Kidney (tissue), 14 donors: Measurements from ENCODE around the gene WWOX. TPM values are rescaled to one million over a fixed set of nuclear protein-coding genes. Genes with fewer than 3 reads are reported as not detected.

Experiments used
- DNase-seq, 5 donors: peaks; one replicate each; pipeline ENCODE4 v3.0.0-alpha.2; 2013 to 2020
- FAIRE-seq: peaks from 2 replicates; lab custom pipeline; 2012; peaks lifted over from hg19 to GRCh38; lab: Jason Lieb, UNC
- H3K27ac ChIP-seq, 2 donors: one replicate each; pipeline ENCODE4 v1.7.0; 2013; ENCODE audit warnings: low read depth in 2 of 2, low read length in 2 of 2, inconsistent platforms in 1 of 2
- H3K27me3 ChIP-seq: one replicate; pipeline ENCODE4 v1.7.1; 2013; ENCODE audit warnings: low read length, inconsistent platforms; ENCODE audit not compliant: control insufficient read depth, insufficient read depth
- H3K36me3 ChIP-seq, 3 donors: one replicate each; pipeline versions ENCODE4 v1.7.0 to v1.7.1; 2013; ENCODE audit warnings: low read length in 3 of 3, control low read depth in 1 of 3, inconsistent platforms in 1 of 3; ENCODE audit not compliant: insufficient read depth in 3 of 3, control insufficient read depth in 2 of 3
- H3K4me1 ChIP-seq, 3 donors: one replicate each; pipeline versions ENCODE4 v1.7.0 to v1.7.1; 2013; ENCODE audit warnings: low read length in 3 of 3, inconsistent platforms in 1 of 3, low read depth in 1 of 3; ENCODE audit not compliant: control insufficient read depth in 2 of 3, insufficient read depth in 2 of 3
- H3K4me3 ChIP-seq, 3 donors: one replicate each; pipeline versions ENCODE4 v1.7.0 to v1.8.1; 2013; ENCODE audit warnings: low read length in 3 of 3, control low read depth in 1 of 3, inconsistent platforms in 1 of 3
- H3K9ac ChIP-seq, 3 donors: one replicate each; pipeline versions ENCODE4 v1.7.0 to v1.7.1; 2013; ENCODE audit warnings: low read length in 3 of 3, control low read depth in 1 of 3, inconsistent platforms in 1 of 3
- H3K9me3 ChIP-seq, 3 donors: one replicate each; pipeline versions ENCODE4 v1.7.0 to v1.7.1; 2013; ENCODE audit warnings: low read length in 3 of 3, control low read depth in 1 of 3, inconsistent platforms in 1 of 3; ENCODE audit not compliant: control insufficient read depth in 2 of 3, insufficient read depth in 1 of 3
- intact Hi-C: fragments of 100-400 bp; cut with DNase I; formaldehyde crosslinking; loops from one replicate; pipeline ENCODE4 v1.11.1; 2022
- polyA plus RNA-seq: library from polyadenylated mRNA; stranded (reverse); fragments of 350-450 nt; fragmentation: Illumina TruSeq; extraction: RNeasy Lipid Tissue Mini Kit (QIAGEN cat#74804); gene quantifications from one replicate; pipeline ENCODE4 v1.2.3, GENCODE V29; 2014; ENCODE audit warnings: low read depth, low replicate concordance; ENCODE audit not compliant: insufficient read depth
- total RNA-seq: library from RNA; stranded (reverse); fragmentation: NEBNext Ultra II Directional; extraction: Animal tissue kit (Norgen Biotek cat#: 25700); gene quantifications from one replicate; pipeline ENCODE4 v1.2.1, GENCODE V29; 2021
- TF ChIP-seq, protein P1 (sequence below): IDR thresholded peaks from 3 replicates; pipeline ENCODE4 v1.5.1; 2012; ENCODE audit warnings: mild to moderate bottlenecking, moderate library complexity, borderline replicate concordance; ENCODE audit not compliant: insufficient read depth; ENCODE audit errors: extremely low read depth
- donor health status: control.
- donor health status: control.
- donor health status: control.
- donor health status: control.
- donor health status: control.
- donor health status: DM: yes; HTN: yes; CAD: no.
- donor health status: Normal renal cell carcinoma (clear cell type).

The WWOX gene
- total and polyA plus RNA-seq, 2 donors from 2014 or later = 22.5 to 30.3 TPM

DNA sequence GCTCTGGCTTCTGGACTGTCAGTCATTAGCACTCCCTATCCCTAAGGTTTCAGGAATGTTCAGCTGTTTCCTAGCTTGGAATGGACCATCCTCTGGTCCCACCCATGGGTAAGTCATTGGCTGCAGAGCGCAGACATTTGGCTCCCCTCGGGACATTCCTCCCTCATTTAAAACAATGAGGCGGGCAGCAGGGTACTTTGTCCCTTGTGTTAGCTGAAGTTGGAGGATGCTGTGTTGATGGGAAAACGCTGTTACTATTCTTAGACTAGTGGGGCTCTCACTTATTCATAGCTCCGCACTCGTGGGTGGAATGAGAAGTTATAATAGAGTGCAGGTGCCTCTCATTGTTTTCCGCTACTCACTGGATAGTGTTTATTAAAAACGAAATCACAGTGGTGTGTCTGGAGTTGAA lies 673.8 kb downstream of the WWOX start:
- TF ChIP-seq, protein P1, sequence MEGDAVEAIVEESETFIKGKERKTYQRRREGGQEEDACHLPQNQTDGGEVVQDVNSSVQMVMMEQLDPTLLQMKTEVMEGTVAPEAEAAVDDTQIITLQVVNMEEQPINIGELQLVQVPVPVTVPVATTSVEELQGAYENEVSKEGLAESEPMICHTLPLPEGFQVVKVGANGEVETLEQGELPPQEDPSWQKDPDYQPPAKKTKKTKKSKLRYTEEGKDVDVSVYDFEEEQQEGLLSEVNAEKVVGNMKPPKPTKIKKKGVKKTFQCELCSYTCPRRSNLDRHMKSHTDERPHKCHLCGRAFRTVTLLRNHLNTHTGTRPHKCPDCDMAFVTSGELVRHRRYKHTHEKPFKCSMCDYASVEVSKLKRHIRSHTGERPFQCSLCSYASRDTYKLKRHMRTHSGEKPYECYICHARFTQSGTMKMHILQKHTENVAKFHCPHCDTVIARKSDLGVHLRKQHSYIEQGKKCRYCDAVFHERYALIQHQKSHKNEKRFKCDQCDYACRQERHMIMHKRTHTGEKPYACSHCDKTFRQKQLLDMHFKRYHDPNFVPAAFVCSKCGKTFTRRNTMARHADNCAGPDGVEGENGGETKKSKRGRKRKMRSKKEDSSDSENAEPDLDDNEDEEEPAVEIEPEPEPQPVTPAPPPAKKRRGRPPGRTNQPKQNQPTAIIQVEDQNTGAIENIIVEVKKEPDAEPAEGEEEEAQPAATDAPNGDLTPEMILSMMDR = no peak
- intact Hi-C loops = no loop called here

DNA sequence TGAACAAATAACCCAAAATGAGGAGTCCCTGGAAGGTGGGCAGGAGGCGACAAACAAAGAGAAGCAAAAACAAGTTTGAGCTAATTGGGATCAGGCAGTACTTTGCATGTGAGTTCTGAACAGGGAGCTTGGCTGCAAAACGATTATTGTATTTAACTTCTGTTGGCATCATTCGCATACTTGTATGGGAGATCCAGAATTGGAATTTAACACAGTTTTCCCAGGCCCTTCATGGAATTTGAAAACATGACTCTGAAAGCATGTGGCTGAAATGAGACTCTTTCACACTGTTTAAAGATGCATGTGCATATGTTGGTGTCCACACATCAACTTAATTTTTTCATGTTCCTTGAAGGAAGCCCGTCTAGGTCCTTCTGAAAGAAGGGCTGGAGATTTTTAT lies 674.3 kb downstream of the WWOX start:
- intact Hi-C loops = no loop called here
- Histone ChIP-seq H3K9ac (no peak overlapping the region), H3K36me3 (no peaks in the 10 kb centered on the region), H3K4me3 (no peak overlapping the region), H3K9me3 (no peaks in the 10 kb centered on the region), H3K27me3 (no peaks in the 10 kb centered on the region), H3K27ac (no peak overlapping the region), H3K4me1 (peaks cover 0 to 2% (median 0%) of the 10 kb centered on the region in 3 donors)
- FAIRE-seq = no peak
- DNase-seq = no peak
- TF ChIP-seq, protein P1 = no peak

More for the DNA sequence above, 673.8 kb downstream of the WWOX start:
- no peak overlapping the region for H3K4me3 ChIP-seq
- H3K27me3 ChIP-seq = no peaks in the 10 kb centered on the region
- no peaks in the 10 kb centered on the region for H3K9me3 ChIP-seq
- no peaks in the 10 kb centered on the region for H3K36me3 ChIP-seq
- peaks cover 0 to 2% (median 0%) of the 10 kb centered on the region in 3 donors for H3K4me1 ChIP-seq
- no peak overlapping the region for H3K9ac ChIP-seq
- FAIRE-seq (no peak), DNase-seq (no peak)
- H3K27ac ChIP-seq = no peak overlapping the region

DNA sequence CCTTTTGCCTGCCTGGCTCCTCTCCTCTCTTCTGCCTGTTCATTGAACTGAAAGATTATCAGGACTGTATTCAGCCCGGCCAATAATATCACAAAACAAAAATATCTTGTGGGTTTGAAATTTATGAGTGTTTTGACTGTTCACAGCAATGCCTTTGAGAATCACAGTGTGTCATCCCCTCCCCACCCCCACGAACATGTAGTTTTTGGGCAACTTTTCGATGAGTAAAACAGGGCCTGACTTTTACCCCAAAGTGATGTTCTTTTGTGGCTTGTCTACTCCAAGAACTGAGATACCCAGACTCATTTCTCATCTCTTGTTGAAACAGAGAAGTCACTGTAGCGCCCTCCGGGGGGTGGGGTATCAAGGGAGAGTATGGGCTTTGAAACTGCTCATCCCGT lies 675.7 kb downstream of the WWOX start:
- H3K36me3 ChIP-seq = no peaks in the 10 kb centered on the region
- TF ChIP-seq, protein P1 = no peak
- FAIRE-seq = no peak
- H3K9me3 ChIP-seq = no peaks in the 10 kb centered on the region
- no peak overlapping the region for H3K4me3 ChIP-seq
- intact Hi-C loops = no loop called here
- H3K9ac ChIP-seq = no peak overlapping the region
- H3K4me1 ChIP-seq = peaks cover 0 to 2% (median 0%) of the 10 kb centered on the region in 3 donors
- H3K27ac ChIP-seq = no peak overlapping the region
- no peak for DNase-seq
- no peaks in the 10 kb centered on the region for H3K27me3 ChIP-seq
